DND-41 (cell line): ENCODE results near the gene RSAD2.

ENCODE experiments used
- CTCF ChIP-seq: IDR thresholded peaks from 2 replicates; pipeline ENCODE4 v1.5.1; 2012; ENCODE audit warnings: borderline replicate concordance, low read length, moderate library complexity, mild to moderate bottlenecking; ENCODE audit not compliant: poor library complexity, severe bottlenecking; ENCODE audit errors: extremely low read depth
- EZH2 ChIP-seq: IDR thresholded peaks from 3 replicates; pipeline ENCODE4 v1.6.1; 2012; ENCODE audit warnings: borderline replicate concordance, low read depth, mild to moderate bottlenecking, moderate library complexity, low read length, inconsistent platforms; ENCODE audit not compliant: severe bottlenecking

DNA sequence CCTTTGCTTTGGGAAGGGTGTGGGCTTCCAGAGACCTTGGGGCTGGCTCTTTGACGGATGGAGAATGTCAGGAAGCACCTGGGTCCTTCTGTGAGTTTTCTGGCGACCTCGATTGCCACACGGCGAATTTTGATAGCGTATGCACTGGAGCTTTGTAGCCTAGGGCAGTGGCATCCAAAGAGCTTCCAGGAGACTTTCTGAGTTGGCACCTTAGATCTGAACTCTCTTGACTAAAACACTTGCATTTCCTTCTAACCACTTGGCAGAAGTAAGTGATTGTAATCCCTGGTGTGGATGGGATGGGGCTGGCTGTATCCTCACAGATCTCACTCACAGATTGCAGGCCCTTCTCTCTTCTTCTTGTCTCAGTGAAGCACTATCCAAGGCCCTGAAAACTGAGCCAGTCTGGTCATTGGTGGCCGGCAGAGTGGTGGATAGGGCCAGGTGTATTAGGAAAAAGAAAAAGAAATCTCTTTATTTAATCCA, 47.4 kb downstream of the RSAD2 start:
- TF ChIP-seq CTCF (no peak), EZH2 (no peak)
